ENCODE results near the gene CPA2.
A peak's percentile ranks its signal among the peaks of the same experiment; 100 is the strongest.

The CPA2 gene

DNA sequence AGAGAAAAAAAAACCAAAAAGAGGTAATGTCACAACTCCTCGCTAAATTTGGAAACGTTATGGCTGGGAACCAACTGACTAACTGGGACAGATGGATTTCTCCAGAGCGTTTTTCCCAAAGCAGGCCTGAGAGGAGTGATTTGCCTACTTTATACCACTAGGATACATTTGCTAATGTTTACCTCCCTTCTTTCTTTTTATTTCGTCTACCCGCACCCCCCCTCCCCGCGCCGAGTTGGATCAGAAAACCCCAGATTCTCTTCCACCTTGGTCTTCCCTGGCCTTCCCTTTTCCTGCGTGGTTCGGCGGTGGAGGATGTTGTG, 7.2 kb downstream of the CPA2 start:
- 14% methylated on average over 8 of the region's 11 CpGs for WGBS
- Histone ChIP-seq H3K9ac (ENCODE audit: low read depth, low read length) (peak overlapping the region; percentile 69), H3K27ac (ENCODE audit: low read depth, low read length) (peak overlapping the region; percentile 78), H3K4me3 (ENCODE audit: low read length) (peak overlapping the region; percentile 38), H3K4me1 (ENCODE audit: insufficient read depth, low read length) (peaks cover 50% of the 10 kb centered on the region), H3K9me3 (ENCODE audit: insufficient read depth, low read depth, low read length) (no peaks in the 10 kb centered on the region), H3K27me3 (ENCODE audit: insufficient read depth, low read length) (no peaks in the 10 kb centered on the region), H3K36me3 (ENCODE audit: insufficient read depth, low read length) (no peaks in the 10 kb centered on the region)

DNA sequence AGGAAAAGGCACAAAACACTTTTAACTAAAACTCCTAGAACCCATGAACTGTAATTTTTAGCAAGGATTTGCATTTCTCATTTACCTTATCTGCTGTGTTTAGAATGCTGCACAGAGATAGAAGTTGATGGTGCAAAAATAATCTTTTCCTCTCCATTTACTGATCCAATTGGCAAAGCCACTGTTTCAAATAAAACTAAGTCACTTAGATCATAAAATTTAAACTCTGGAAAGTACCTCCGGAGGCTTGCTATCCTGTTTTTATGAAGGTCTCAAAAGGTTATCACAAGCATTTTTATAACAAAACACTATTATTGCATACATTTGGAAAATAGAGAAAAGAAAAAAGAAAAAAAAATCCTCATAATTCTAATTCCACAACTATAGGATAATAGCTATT, 7.6 kb downstream of the CPA2 start:
- Histone ChIP-seq H3K27me3 (ENCODE audit: insufficient read depth, low read length) (no peaks in the 10 kb centered on the region), H3K4me1 (ENCODE audit: insufficient read depth, low read length) (peaks cover 50% of the 10 kb centered on the region), H3K4me3 (ENCODE audit: low read length) (peak overlapping the region; percentile 38), H3K36me3 (ENCODE audit: insufficient read depth, low read length) (no peaks in the 10 kb centered on the region), H3K9me3 (ENCODE audit: insufficient read depth, low read depth, low read length) (no peaks in the 10 kb centered on the region), H3K27ac (ENCODE audit: low read depth, low read length) (peak overlapping the region; percentile 78), H3K9ac (ENCODE audit: low read depth, low read length) (peak overlapping the region; percentile 69; the same call in 1 of the 2 replicates)
- WGBS, result 100% methylated on average over 1 of the region's 1 CpG

DNA sequence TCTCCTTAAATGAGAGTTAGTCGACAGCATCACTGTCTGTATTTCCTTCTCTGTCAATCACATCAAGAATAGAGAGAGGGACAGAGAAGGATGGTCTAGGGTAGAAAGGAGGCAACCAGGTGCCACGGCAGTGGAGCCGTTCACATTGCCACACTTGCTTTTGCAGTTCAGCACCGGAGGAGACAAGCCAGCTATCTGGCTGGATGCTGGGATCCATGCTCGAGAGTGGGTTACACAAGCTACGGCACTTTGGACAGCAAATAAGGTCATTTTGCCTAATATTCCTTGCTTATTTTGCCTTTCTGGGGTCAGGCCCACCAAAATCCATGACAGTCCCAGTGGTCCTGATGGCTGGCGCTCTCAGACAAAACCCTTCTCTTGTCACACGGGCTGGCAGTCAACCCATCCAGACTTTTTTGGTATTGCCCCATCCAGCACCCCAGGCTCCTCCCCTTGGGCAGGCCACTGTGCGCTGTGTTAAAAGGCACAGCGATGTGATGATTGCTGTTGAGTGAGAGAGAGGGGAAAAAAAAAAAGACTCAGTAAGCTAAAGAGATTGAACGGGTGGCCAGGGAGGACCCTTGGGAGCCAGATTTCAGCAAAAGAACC, 8.4 kb downstream of the CPA2 start:
- H3K9ac ChIP-seq (ENCODE audit: low read depth, low read length), result no peak overlapping the region; the same call in 1 of the 2 replicates
- H3K27ac ChIP-seq (ENCODE audit: low read depth, low read length), result no peak overlapping the region
- no peak overlapping the region for H3K4me3 ChIP-seq (ENCODE audit: low read length)
- H3K27me3 ChIP-seq (ENCODE audit: insufficient read depth, low read length), result no peaks in the 10 kb centered on the region
- H3K9me3 ChIP-seq (ENCODE audit: insufficient read depth, low read depth, low read length), result no peaks in the 10 kb centered on the region
- H3K36me3 ChIP-seq (ENCODE audit: insufficient read depth, low read length), result no peaks in the 10 kb centered on the region
- H3K4me1 ChIP-seq (ENCODE audit: insufficient read depth, low read length), result peaks cover 50% of the 10 kb centered on the region
- WGBS, result 68% methylated on average over 11 of the region's 11 CpGs

DNA sequence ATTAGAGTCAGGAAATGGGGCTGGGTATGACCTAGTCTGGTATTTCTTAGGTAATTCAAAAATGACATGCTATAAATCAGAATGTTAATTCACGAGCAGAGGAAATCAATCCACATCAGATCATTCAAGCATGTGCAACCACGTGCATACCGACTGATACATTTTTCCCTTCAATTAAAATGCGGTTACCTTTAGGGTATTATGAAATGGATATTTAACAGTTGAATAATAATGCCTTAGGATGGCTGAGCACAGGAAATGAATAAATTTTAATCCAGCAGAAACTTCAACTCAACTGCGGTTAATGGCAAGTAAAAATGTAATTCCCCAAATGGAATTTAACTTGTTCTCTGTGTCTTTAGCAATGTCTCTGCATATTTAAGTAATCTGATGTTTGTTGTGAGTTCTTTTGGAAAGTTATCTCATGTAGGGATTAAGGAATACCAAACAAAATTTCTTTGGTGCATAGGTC, 9.2 kb downstream of the CPA2 start:
- WGBS, result 95% methylated on average over 4 of the region's 5 CpGs
- no peak overlapping the region for H3K27ac ChIP-seq (ENCODE audit: low read depth, low read length)
- no peak overlapping the region; the same call in 1 of the 2 replicates for H3K9ac ChIP-seq (ENCODE audit: low read depth, low read length)
- H3K4me3 ChIP-seq (ENCODE audit: low read length), result no peak overlapping the region
- H3K36me3 ChIP-seq (ENCODE audit: insufficient read depth, low read length), result no peaks in the 10 kb centered on the region
- H3K27me3 ChIP-seq (ENCODE audit: insufficient read depth, low read length), result no peaks in the 10 kb centered on the region
- peaks cover 50% of the 10 kb centered on the region for H3K4me1 ChIP-seq (ENCODE audit: insufficient read depth, low read length)
- H3K9me3 ChIP-seq (ENCODE audit: insufficient read depth, low read depth, low read length), result no peaks in the 10 kb centered on the region

DNA sequence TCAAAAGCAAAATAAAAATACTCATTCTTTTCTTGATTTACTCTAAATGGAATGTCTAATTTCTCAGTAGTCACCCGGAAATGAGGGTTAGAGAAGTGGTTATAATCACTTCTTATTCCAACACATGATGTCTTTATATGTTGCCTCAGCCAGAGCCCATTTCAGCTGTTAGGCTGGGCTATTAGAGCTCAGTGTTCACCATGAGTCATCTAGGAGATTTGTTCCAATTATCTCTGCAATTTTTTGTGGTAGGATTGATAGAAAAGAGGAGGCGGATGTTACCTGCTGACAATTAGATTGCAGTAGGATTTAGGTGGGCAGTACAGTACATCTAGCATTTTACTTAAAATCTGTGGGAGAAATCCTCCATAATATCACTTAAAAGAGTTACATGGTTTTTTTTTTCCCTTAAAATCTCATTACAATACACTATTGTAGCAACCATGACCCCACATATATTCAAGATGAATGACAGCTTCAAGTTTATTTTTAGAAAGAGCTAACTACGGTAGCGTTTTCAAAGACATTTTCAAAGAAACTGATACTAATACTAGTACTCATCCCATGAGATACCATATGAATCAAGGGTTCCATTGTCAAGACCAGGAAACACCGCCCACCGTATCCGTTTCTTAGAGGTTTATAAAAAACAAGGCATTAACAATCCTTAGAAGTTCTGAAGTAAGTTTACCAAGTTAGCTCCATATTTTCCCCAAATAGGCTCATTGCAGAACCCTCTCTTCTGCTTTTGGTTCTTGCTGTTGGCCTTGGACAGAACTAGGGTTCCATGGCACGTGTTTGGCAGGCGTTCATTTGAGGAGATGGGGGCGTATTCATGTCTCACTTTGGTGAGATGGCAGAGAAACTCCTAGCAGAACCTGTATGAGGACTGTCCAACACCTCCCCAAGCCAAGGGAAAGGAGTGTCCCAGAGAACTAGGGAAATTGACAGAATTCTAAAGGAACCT, 10.4 kb downstream of the CPA2 start:
- Histone ChIP-seq H3K27me3 (ENCODE audit: insufficient read depth, low read length) (no peaks in the 10 kb centered on the region), H3K4me3 (ENCODE audit: low read length) (no peak overlapping the region), H3K9ac (ENCODE audit: low read depth, low read length) (no peak overlapping the region), H3K4me1 (ENCODE audit: insufficient read depth, low read length) (peaks cover 45% of the 10 kb centered on the region), H3K36me3 (ENCODE audit: insufficient read depth, low read length) (no peaks in the 10 kb centered on the region), H3K27ac (ENCODE audit: low read depth, low read length) (no peak overlapping the region), H3K9me3 (ENCODE audit: insufficient read depth, low read depth, low read length) (no peaks in the 10 kb centered on the region)
- 94% methylated on average over 9 of the region's 10 CpGs for WGBS

DNA sequence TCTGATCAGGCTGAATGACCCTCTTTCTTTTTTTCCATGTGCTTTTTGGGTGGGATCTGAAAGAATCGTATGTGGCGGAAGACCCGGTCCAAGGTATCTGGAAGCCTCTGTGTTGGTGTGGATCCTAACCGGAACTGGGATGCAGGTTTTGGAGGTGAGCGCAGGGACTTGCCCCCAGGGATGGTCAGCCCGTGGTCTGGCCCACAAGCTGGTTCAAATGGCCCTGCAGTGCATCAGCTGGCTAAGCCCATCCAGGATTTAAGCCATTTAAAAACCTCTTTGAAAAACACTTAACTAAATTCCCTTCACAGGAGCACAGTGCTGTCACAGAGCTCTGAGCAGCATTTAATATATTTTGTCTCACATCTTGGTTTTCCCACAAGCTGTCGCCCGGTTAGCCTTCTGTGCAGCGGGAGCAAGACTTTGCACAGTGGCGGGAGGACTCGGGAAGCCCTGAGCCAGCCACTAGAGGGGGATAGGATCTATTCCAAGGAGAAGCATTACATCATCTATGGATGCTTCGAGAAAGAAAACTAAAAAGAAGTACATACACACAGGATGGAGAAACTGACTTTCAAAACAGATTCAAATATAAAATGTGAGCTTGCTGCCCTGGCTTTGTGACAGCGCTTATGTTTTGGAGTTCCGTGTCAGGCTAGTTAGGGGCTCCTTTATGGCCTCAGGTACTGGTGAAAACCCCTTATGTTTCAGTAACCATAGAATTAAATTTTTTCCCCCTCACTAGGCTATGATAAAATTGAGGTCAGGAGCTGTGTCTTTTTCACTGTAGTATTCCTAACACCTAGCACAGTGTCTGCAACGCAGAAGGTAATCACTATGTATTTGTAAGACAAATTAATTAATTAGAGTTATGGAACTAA, 11.3 kb downstream of the CPA2 start:
- Histone ChIP-seq H3K9ac (ENCODE audit: low read depth, low read length) (no peak overlapping the region), H3K36me3 (ENCODE audit: insufficient read depth, low read length) (no peaks in the 10 kb centered on the region), H3K9me3 (ENCODE audit: insufficient read depth, low read depth, low read length) (no peaks in the 10 kb centered on the region), H3K4me3 (ENCODE audit: low read length) (no peak overlapping the region), H3K27me3 (ENCODE audit: insufficient read depth, low read length) (no peaks in the 10 kb centered on the region), H3K27ac (ENCODE audit: low read depth, low read length) (no peak overlapping the region), H3K4me1 (ENCODE audit: insufficient read depth, low read length) (peaks cover 35% of the 10 kb centered on the region)
- WGBS, result 70% methylated on average over 14 of the region's 15 CpGs

DNA sequence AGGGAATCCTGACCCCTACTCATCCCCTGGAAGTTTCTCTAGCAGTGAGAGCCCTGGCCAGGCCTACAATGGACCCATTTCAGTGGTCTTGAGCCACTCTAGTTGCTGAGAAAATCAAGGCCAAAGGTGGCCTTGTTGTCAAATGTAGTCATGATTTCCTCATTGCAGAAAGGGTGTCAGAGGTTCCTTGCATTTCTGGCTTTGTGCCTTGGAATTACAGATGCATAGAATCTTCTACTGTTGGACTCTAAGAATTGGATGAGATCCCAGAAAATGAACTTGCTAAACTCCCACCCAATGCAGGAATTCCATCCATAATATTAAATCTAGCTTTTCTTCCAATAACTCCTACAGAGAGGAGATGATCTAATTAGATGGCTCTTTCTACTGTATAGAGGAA, 12.2 kb downstream of the CPA2 start:
- H3K4me1 ChIP-seq (ENCODE audit: insufficient read depth, low read length), result peaks cover 30% of the 10 kb centered on the region

DNA sequence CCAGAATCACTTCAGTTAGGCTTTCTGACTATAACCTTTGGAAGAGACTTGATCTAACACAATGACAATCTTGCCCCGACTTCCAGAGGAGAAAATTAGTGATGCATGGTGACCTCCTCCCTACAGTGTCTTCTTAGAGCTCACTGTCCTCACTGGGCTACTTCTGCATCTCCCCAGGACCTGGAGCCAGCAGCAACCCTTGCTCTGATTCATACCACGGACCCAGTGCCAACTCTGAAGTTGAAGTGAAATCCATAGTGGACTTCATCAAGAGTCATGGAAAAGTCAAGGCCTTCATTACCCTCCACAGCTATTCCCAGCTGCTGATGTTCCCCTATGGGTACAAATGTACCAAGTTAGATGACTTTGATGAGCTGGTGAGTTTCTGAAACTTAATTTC, 12.6 kb downstream of the CPA2 start:
- H3K27ac ChIP-seq (ENCODE audit: low read depth, low read length), result no peak overlapping the region
- H3K27me3 ChIP-seq (ENCODE audit: insufficient read depth, low read length), result no peaks in the 10 kb centered on the region
- 92% methylated on average over 2 of the region's 2 CpGs for WGBS
- H3K9me3 ChIP-seq (ENCODE audit: insufficient read depth, low read depth, low read length), result no peaks in the 10 kb centered on the region
- H3K4me3 ChIP-seq (ENCODE audit: low read length), result no peak overlapping the region
- H3K9ac ChIP-seq (ENCODE audit: low read depth, low read length), result no peak overlapping the region
- H3K36me3 ChIP-seq (ENCODE audit: insufficient read depth, low read length), result no peaks in the 10 kb centered on the region
- H3K4me1 ChIP-seq (ENCODE audit: insufficient read depth, low read length), result peaks cover 26% of the 10 kb centered on the region

More for the DNA sequence above, 12.2 kb downstream of the CPA2 start:
- no peak overlapping the region for H3K27ac ChIP-seq (ENCODE audit: low read depth, low read length)
- H3K9ac ChIP-seq (ENCODE audit: low read depth, low read length), result no peak overlapping the region
- no peaks in the 10 kb centered on the region for H3K36me3 ChIP-seq (ENCODE audit: insufficient read depth, low read length)
- H3K27me3 ChIP-seq (ENCODE audit: insufficient read depth, low read length), result no peaks in the 10 kb centered on the region
- no peaks in the 10 kb centered on the region for H3K9me3 ChIP-seq (ENCODE audit: insufficient read depth, low read depth, low read length)
- no peak overlapping the region for H3K4me3 ChIP-seq (ENCODE audit: low read length)

DNA sequence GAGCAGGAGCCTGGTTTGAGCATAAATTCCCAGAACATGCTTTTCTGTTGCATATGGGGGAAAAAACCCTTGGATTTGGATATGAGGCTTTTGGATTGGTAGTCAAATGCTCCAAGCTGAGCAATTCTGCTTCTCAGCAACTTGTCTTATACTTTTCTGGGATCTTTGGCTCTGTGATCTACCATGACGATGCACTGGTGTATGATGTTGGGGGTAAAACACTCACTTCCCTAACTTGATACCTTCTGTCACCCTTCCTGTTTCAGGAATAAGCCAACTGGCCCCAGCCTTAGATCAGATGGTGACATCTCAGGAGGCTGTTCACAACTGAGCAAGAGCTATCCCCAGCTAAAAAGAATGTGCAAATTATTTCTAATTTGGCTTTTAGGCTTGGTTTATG, 13.2 kb downstream of the CPA2 start:
- no CpG with 5 or more reads among the region's 1 CpG for WGBS

DNA sequence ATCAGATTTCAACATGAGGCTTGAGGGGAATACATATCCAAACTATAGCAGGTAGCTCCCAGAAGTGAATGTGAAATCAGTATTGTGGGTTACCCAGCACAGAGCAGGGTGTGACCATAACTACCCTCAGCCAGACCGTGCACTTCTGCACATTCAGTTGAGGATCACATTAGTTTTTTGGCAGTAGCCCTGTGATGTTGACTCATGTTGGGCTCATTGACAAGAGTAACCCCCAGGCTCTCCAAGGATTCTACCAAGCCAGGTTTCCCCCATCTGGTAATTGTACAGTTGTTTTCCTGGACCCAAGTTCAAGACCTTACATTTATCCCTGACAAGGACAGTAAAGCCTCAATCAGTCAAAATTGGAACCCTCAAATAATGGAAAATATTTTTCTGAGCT, 14.6 kb downstream of the CPA2 start:
- no peak overlapping the region for H3K9ac ChIP-seq (ENCODE audit: low read depth, low read length)
- H3K36me3 ChIP-seq (ENCODE audit: insufficient read depth, low read length), result no peaks in the 10 kb centered on the region
- H3K4me3 ChIP-seq (ENCODE audit: low read length), result no peak overlapping the region
- no peak overlapping the region for H3K27ac ChIP-seq (ENCODE audit: low read depth, low read length)
- H3K4me1 ChIP-seq (ENCODE audit: insufficient read depth, low read length), result peaks cover 6% of the 10 kb centered on the region; the same call in 1 of the 2 replicates
- H3K9me3 ChIP-seq (ENCODE audit: insufficient read depth, low read depth, low read length), result no peaks in the 10 kb centered on the region
- WGBS, result 97% methylated on average over 1 of the region's 1 CpG
- no peaks in the 10 kb centered on the region for H3K27me3 ChIP-seq (ENCODE audit: insufficient read depth, low read length)

More for the DNA sequence above, 13.2 kb downstream of the CPA2 start:
- Histone ChIP-seq H3K9me3 (ENCODE audit: insufficient read depth, low read depth, low read length) (no peaks in the 10 kb centered on the region), H3K9ac (ENCODE audit: low read depth, low read length) (no peak overlapping the region), H3K27me3 (ENCODE audit: insufficient read depth, low read length) (no peaks in the 10 kb centered on the region), H3K36me3 (ENCODE audit: insufficient read depth, low read length) (no peaks in the 10 kb centered on the region), H3K4me1 (ENCODE audit: insufficient read depth, low read length) (peaks cover 20% of the 10 kb centered on the region), H3K4me3 (ENCODE audit: low read length) (no peak overlapping the region), H3K27ac (ENCODE audit: low read depth, low read length) (no peak overlapping the region)

DNA sequence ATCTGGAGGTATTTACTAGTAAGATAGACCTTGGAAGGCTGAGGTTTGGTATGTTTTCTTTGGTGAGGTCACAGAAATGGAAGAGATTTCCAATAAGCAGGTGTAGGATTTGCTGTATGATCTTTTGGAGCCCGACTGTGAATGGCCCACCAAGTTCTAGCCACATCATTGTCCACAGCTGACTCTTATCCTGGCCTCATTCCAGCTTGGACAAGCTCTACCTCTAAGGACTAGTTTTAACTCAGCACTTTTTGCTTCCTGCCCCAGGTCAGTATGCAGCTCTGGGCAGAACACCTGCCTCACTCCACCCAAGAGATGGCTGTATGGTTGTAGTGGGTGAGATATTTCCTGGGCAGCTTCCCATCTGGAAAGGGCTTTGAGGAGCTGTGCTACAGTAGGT, 20.2 kb downstream of the CPA2 start:
- Histone ChIP-seq H3K4me1 (ENCODE audit: insufficient read depth, low read length) (no peaks in the 10 kb centered on the region), H3K27me3 (ENCODE audit: insufficient read depth, low read length) (no peaks in the 10 kb centered on the region), H3K27ac (ENCODE audit: low read depth, low read length) (no peak overlapping the region), H3K36me3 (ENCODE audit: insufficient read depth, low read length) (no peaks in the 10 kb centered on the region), H3K9ac (ENCODE audit: low read depth, low read length) (no peak overlapping the region), H3K4me3 (ENCODE audit: low read length) (no peak overlapping the region), H3K9me3 (ENCODE audit: insufficient read depth, low read depth, low read length) (no peaks in the 10 kb centered on the region)
- WGBS, result 100% methylated on average over 1 of the region's 1 CpG
